C4-2B (cell line): ENCODE data around the gene RNF150.

Source experiments
- CTCF ChIP-seq: fragments of 450-650 bp; conservative IDR thresholded peaks from 2 replicates; pipeline ENCODE4 v1.5.1; 2017; ENCODE audit warnings: mild to moderate bottlenecking
- ZFX ChIP-seq: fragments of 450-650 bp; IDR thresholded peaks from 2 replicates; pipeline ENCODE4 v1.6.1; 2017

GRCh38 chr4:141154725-141155124 is 21.5 kb upstream of the RNF150 start:
- TF ChIP-seq CTCF (no peak), ZFX (no peak)
